Astrocyte of the cerebellum (primary cell): ENCODE data around the gene ANKRD44.

Experiments used
- DNase-seq: peaks from one replicate; pipeline ENCODE4 v3.0.0-alpha.2; 2011; ENCODE audit warnings: low read depth
- H3K4me3 ChIP-seq: 2 replicates; pipeline ENCODE4 v1.5.1; 2011; ENCODE audit warnings: mild to moderate bottlenecking, low read depth, low read length, moderate library complexity
- in situ Hi-C: cut with HindIII; loops from 2 replicates; pipeline ENCODE4 v1.10.0; 2017; ENCODE audit warnings: low sequenced_read_pairs
- TF ChIP-seq, protein P1 (sequence below): IDR thresholded peaks from 2 replicates; pipeline ENCODE4 v1.5.1; 2012; ENCODE audit warnings: low read length, low read depth, moderate library complexity, mild to moderate bottlenecking; ENCODE audit errors: missing control alignments

Gene ANKRD44

DNA sequence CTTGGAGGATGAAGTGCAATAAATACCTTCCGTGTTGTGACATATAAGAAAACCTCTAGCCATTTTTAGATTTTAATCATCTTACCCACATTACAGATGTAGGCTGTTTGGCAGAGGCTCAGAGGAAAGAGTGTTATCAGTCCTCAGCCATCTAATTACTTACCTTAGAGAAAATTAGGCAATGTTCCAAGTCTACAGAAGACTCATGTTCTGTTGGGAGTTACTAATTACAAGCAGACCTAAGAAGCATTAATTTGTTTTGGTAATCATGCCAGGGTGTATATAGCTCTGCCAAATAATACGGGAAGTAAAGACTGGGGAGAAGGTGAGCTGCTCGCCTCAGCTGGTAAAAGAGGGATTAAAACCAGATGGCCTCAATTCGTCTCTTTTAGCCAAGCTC lies 258.2 kb downstream of the ANKRD44 start:
- TF ChIP-seq, protein P1, sequence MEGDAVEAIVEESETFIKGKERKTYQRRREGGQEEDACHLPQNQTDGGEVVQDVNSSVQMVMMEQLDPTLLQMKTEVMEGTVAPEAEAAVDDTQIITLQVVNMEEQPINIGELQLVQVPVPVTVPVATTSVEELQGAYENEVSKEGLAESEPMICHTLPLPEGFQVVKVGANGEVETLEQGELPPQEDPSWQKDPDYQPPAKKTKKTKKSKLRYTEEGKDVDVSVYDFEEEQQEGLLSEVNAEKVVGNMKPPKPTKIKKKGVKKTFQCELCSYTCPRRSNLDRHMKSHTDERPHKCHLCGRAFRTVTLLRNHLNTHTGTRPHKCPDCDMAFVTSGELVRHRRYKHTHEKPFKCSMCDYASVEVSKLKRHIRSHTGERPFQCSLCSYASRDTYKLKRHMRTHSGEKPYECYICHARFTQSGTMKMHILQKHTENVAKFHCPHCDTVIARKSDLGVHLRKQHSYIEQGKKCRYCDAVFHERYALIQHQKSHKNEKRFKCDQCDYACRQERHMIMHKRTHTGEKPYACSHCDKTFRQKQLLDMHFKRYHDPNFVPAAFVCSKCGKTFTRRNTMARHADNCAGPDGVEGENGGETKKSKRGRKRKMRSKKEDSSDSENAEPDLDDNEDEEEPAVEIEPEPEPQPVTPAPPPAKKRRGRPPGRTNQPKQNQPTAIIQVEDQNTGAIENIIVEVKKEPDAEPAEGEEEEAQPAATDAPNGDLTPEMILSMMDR = no peak
- in situ Hi-C loops = no loop called here
- no peak overlapping the region for H3K4me3 ChIP-seq
- DNase-seq = no peak

DNA sequence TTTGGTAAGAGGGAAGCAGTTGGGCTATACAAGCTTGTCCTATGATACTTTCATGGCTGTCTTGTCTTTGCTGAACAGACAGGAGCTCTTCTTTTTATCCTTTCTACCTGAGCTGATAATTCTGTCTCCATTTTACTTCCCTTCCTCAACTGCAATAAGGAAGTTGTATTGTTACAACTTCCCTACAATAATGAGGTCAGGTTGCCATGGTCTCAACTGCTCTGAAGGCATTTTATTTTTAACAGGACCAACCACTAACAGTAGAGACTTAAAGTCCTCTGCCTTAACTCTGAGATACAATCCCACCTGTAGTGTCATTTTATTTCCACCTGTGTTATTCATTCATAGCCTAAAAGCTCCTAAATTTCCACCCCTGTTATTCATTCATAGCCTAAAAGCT lies 265.5 kb downstream of the ANKRD44 start:
- no peak for DNase-seq
- TF ChIP-seq, protein P1 = no peak
- in situ Hi-C loops = no loop called here
- H3K4me3 ChIP-seq = no peak overlapping the region

DNA sequence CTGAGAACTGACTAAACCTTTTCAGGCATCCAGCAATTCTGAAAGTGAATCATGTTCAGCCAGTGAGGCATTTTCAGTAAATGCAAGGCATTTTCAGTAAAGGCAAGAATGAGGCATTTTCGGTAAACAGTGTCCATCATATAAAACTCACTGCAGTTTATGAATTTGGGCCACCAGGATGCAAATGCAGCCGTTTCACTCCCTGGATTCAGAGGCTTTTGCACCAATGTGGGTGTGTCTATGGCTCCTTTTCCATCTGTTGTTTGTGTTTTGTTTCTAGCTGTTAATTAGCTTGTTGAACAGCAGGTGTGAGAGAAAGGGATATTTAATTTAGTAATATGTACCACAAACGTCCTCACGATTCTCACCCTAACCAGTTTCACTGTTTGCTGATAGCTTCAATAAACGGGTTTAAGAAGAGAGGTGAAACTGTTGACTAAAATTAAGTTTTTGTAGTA lies 267.8 kb downstream of the ANKRD44 start:
- no peak for DNase-seq
- no peak overlapping the region for H3K4me3 ChIP-seq
- TF ChIP-seq, protein P1 = no peak
- in situ Hi-C loops = no loop called here

DNA sequence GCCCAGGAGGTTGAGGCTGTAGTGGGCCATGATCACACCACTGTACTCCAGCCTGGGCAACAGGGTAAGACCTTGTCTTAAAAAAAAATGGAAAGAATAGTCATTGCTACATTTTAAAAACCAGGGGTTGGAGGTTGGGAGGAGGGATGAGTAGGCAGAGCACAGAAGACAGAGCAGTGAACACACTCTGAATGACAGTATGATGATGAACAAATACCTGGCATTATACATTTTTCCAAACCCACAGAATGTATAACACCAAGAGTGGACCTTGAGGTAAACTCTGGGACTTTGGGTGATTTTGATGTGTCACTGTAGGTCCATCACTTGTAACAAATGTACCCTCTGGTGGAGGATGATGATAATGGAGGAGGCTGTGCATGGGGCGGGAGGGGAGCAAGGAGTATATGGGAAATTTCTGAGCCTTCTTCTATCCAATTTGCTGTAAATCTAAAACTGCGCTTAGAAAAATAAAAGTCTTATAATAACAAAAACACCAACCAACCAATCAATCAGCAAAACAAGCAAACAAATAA lies 272.6 kb downstream of the ANKRD44 start:
- TF ChIP-seq, protein P1 = no peak
- DNase-seq = no peak
- no peak overlapping the region for H3K4me3 ChIP-seq
- in situ Hi-C loops = no loop called here

DNA sequence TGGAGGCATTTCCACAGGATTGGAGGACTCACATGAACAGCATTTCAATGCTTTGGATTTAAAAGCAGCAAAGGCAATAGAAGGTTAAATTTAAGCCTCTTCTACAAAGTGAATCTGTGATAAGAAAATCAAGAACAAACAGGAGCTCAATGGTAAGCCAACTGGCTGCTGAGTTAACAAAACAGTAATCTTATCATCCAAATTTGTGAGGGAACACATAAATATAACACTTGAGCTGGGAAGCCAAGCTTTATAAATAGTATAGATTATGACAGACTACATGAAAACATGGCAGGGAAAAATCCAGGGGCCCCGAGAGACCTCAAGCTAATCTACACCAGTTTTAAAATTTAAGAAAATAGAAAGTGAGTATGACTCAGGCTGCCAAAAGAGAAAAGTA lies 275.6 kb downstream of the ANKRD44 start:
- DNase-seq = no peak
- H3K4me3 ChIP-seq = no peak overlapping the region
- in situ Hi-C loops = no loop called here
- TF ChIP-seq, protein P1 = no peak

DNA sequence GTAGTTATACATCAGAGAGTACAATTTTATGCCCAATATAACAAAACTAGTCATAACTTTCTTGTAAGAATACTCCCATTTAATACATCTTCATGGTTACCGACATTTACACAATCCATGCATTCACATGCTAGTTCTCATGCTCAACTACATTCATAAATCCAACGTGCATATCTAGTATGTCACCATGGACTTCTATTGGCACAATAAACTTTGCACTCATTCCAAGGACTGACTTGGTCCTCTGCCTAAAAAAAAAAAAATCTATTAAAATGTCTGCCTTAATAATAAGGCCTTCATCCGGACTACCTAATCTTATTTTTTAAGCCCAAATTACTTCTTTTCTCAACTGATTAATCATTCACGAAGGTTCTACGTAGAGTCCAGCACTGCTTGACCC lies 276.3 kb downstream of the ANKRD44 start:
- in situ Hi-C loops = no loop called here
- no peak overlapping the region for H3K4me3 ChIP-seq
- DNase-seq = no peak
- TF ChIP-seq, protein P1 = no peak

DNA sequence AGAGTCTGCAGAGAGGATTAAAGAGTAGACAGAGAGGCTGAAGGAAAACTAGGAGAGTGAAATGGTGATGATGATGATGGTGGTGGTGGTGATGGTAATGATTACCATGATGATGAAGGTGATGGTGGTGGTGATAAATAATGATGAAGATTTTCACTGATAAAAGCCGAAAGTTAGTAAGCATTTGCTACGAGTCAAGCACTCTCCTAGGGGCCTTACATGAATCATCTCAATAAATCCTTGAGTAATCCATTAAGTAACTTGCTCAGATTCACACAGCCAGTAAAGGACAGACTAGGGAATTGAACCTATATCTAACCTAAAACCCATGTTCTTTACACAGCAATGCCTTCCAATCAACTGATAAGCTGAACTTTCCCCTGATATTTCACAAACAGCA lies 277.4 kb downstream of the ANKRD44 start:
- no peak overlapping the region for H3K4me3 ChIP-seq
- TF ChIP-seq, protein P1 = no peak
- no peak for DNase-seq
- in situ Hi-C loops = no loop called here
